RCC 7860 (cell line): Measurements from ENCODE around the gene PDCD4.
A peak's percentile ranks its signal among the peaks of the same experiment; 100 is the strongest.
"Not testable (repeated sequence)": the region's sequence is repeated elsewhere in the genome, so short reads cannot be mapped to it uniquely, and the experiment has no call there.

Experiments
- DNase-seq: peaks from one replicate; pipeline ENCODE4 v3.0.0-alpha.2; 2015; ENCODE audit warnings: low spot score
- FAIRE-seq: peaks from 2 replicates; lab custom pipeline; 2012; peaks lifted over from hg19 to GRCh38; lab: Jason Lieb, UNC

The PDCD4 gene

DNA sequence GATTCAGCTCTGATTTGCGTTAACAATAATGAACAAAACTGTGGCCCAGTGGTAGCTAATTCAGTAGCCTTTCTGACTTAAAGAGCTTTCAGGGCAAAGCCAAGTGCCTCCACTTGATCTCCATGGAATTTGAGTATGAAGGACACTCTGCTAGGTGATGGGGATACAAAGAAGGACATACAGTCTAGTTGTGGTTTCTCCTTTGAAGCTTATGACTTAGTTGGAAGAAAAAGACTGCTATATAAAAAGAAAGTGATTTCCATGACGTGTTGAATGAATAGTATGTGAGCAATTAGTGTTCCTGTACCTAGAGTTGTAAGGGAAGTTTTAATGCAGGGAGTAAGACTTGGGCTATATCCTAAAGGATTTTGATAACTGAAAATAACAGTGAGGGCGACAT lies 8.3 kb downstream of the PDCD4 start:
- FAIRE-seq, result no peak
- no peak for DNase-seq

DNA sequence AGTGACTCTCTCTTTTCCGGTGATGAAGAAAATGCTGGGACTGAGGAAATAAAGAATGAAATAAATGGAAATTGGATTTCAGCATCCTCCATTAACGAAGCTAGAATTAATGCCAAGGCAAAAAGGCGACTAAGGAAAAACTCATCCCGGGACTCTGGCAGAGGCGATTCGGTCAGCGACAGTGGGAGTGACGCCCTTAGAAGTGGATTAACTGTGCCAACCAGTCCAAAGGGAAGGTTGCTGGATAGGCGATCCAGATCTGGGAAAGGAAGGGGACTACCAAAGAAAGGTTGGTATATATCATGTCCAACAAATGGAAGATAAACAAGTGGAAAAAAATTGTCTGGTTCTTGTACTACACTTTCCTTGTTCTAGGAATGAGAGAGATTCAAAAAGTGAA lies 9.5 kb downstream of the PDCD4 start:
- FAIRE-seq (no peak), DNase-seq (no peak)

DNA sequence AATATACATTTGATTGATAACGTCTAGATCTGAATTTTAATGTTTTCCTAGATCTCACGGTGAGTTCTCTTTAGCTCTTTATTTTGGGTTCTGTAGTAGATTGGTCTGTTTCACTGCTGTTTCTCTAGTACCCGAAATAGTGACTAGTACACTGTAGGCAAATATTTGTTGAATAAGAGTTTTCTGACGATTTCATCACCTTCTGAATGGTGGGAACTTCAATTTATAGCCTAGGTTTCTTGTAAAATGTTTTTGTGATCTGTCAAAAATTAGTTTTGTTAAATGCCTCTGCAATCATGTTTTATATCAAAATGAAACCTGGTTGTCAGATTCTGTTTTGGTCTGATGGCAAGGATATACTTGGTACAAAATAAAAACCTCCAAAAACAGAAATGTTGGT lies 10.2 kb downstream of the PDCD4 start:
- DNase-seq (no peak), FAIRE-seq (no peak)

DNA sequence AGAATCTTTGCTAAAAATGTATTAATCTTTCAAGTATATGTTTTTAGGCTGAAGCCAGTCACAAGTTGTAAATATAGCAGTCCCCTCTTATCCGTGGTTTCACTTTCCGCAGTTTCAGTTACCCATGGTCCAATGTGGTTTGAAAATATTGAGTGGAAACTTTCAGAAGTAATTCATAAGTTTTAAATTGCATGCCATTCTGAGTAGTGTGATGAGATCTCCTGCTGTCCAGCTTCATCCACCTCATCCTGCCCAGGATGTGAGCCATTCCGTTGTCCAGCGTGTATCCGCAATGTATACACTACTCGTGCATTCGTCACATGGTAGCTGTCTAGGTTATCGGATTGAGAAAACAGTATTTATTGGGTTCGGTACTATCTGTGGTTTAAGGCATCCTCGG lies 12.2 kb downstream of the PDCD4 start:
- FAIRE-seq (no peak), DNase-seq (no peak)

DNA sequence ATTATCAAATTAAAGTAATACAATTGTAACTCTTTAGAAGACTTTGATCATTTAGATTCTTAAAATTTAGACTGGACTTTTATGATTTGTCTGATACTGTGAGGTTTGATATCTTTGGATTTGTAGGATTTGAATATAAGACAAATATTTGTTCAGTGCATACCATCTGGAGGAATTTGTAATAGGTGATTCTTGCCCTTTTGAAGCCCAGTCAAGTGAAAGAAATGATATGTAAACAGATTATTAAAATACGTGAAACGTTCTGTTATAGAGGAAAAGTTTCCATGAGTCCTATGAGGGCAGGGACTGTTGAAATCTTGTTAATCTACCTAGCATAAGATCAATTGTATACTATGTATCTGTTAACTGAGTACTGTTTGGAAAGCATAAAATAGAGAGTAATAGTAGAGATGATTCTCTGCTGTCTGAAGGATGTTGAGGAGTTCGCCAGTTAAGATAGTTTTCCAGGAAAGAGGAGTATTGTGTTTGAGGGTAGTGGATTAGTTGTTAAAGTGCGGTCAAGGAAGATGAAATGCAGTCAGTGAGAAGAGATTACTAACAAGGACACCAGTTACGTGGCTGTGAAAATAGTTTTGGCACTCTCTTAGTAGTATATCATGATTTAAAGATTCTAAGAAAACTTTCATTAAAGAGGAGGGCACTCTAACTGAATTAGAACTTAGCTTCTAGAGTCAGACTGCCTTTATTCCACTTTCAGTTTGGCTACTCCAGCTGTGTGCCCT lies 14.4 kb downstream of the PDCD4 start:
- FAIRE-seq (no peak), DNase-seq (no peak)

DNA sequence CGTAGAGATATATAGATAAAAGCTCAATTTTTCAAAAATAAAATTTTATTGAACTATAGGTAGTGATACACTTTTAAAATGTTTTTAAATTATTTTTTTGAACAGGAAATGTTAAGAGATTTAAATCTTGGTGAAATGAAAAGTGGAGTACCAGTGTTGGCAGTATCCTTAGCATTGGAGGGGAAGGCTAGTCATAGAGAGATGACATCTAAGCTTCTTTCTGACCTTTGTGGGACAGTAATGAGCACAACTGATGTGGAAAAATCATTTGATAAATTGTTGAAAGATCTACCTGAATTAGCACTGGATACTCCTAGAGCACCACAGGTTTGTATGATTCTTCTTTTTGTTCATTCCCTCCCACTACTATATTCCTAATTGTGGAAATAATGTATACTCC lies 15.8 kb downstream of the PDCD4 start:
- no peak for FAIRE-seq

DNA sequence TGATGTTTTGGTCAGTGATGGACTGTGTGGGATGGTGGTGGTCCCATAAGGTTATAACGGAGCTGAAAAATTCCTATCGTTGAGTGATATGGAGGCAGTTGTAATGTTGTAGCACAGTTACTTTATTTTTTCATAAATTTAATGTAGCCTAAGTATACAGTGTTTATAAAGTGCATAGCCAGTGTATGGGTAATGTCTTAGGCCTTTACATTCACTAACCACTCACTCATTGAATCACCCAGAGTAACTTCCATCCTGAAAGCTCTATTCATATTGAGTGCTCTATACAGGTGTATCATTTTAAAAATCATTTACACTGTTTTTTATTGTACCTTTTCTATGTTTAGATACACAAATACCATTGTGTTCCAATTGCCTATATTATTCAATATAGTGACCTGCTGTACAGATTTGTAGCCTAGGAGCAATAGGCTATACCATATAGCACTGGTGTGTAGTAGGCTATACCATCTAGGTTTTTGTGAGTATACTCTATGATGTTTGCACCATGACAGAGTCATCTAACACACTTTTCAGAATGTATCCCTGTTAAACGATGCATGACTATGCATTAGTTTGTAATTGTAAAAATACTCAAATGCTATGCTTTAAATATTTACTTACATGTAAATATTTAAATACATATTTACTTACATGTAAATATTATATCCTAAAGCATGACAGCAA lies 21.0 kb downstream of the PDCD4 start:
- DNase-seq, result no peak

More for the DNA sequence above, 15.8 kb downstream of the PDCD4 start:
- DNase-seq, result no peak

GRCh38 chr10:110893559-110894179 lies 21.9 kb downstream of the PDCD4 start:
- DNase-seq (peak; percentile 40), FAIRE-seq (peak; percentile 81)

More for the DNA sequence above, 21.0 kb downstream of the PDCD4 start:
- FAIRE-seq, result peak; percentile 5

DNA sequence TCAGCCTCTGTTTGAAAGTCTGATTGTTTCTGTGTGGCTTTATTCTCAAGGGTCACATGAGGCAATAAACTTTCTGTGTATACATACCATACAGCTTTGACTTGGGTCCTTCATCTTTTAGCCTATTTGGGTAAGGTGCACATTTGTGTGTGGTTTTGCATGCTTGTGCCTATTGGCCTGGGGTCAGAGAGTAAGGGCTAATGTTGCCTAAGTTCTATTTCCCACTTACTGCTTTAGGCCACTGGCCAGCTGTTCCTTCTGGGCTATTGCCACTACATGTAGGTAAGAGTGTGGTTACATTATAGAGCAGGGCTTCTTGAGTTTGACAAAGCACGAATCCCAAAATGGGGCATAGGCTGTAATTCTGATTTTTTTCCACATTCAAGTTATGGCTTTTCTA lies 25.5 kb downstream of the PDCD4 start:
- DNase-seq (no peak), FAIRE-seq (no peak)

DNA sequence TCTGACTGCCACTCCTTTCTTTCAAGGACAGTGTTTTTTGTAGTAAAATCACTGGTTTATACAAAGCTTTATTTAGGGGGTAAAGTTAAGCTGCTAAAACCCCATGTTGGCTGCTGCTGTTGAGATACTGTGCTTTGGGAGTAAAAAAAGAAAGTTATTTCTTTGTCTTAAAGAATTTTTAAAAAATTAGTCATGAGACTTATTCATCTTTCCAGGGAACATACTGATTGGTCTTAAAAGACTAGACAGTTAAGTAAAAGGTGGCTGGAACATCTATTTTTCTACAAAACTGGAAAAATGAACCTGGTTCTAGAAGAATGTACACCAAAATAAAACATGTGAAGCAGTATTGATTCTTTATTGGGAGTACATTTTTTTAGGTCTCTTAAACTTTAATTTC lies 26.7 kb downstream of the PDCD4 start:
- no peak for FAIRE-seq
- DNase-seq, result no peak

DNA sequence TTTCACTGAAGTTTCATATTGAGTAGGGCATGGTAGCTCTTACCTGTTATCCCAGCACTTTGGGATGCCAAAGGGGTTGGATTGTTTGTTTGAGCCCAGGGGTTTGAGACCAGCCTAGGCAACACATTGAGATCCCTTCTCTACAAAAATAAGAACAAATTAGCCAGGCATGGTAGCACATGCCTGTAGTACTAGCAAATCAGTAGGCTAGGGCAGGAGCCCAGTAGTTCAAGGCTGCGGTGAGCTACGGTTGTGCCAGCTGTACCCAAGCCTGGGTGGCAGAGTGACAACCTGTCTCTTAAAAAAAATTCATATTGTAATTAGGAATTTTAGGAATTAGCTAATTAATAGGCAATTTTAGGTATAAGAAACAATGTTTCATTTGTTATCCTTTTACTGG lies 29.3 kb downstream of the PDCD4 start:
- FAIRE-seq, result no peak

GRCh38 chr10:110901954-110902819 lies 30.5 kb downstream of the PDCD4 start:
- no peak for DNase-seq
- FAIRE-seq, result no peak

More for the DNA sequence above, 29.3 kb downstream of the PDCD4 start:
- DNase-seq, result no peak

GRCh38 chr10:110903280-110904278 lies 31.9 kb downstream of the PDCD4 start:
- FAIRE-seq, result no peak
- DNase-seq, result no peak

DNA sequence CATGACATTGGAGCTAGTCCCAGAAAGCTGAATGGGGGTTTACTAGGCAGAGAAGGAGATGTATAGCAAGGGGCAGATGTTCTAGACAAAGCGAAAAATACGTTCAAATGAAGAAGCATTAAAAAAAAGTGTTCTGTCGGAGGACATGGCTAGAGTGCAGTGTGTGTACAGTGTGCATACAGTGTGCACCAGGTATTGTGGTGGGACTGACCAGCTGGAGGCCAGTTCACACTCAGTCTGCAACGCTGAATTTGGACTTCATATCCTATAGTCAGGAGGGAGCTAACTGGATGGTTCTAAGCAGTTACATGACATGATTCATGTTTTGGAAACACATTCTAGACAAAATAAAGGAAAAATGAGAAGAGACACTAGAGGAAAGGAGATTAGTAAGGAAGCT lies 38.4 kb downstream of the PDCD4 start:
- FAIRE-seq, result no peak
- no peak for DNase-seq

GRCh38 chr10:110912374-110912773 lies 40.6 kb downstream of the PDCD4 start:
- no peak for DNase-seq
- FAIRE-seq, result peak; percentile 40

DNA sequence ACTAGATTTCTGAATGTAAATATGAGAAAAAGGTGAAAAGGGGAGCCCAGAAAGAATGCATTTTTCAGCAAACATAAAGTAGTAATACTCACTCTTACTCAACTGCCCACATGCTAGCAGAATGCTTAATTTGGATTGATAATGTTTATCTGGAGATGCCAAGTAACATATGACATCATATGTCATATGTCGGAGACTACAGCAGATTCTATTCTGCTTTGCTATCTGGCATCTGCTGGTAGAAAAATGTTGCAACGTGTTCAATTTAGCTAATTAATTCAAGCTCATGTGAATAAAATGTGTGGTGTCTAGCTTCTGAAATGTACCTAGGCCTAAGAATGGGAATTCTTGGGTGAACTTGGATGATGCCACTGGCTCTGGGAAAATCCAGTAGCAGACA lies 42.7 kb downstream of the PDCD4 start:
- DNase-seq, result no peak
- no peak for FAIRE-seq

GRCh38 chr10:110915035-110915434 lies 43.3 kb downstream of the PDCD4 start:
- DNase-seq (peak; percentile 46), FAIRE-seq (peak; percentile 93)

DNA sequence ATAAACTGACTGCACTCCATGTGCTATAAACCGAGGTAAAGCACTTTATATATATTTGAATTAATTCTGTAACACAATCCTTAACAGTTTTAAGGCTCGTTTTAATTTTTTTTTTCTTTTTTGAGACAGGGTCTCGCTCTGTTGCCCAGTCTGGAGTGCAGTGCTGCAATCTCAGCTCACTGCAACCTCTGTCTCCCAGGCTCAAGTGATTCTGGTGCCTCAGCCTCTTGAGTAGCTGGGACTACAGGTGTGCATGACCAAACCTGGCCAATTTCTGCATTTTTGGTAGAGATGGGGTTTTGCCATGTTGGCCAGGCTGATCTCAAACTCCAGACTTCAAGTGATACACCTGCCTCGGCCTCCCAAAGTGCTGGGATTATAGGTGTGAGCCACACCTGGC lies 43.9 kb downstream of the PDCD4 start:
- not testable (repeated sequence) for DNase-seq, FAIRE-seq

- FAIRE-seq (no peak), DNase-seq (peak; percentile 47)
Measured at GRCh38 chr10:110916554-110917346, 45.0 kb downstream of the PDCD4 start.
